Mesodermal cell (in vitro differentiated cells): ENCODE measurements around the gene WWC1.
"Not testable (repeated sequence)": the region's sequence is repeated elsewhere in the genome, so short reads cannot be mapped to it uniquely, and the experiment has no call there.

Source experiments
- H3K27ac ChIP-seq: 2 replicates; pipeline ENCODE4 v1.7.0; 2013; ENCODE audit warnings: mild to moderate bottlenecking, low read depth, low read length, moderate library complexity; ENCODE audit not compliant: severe bottlenecking
- H3K36me3 ChIP-seq: 2 replicates; pipeline ENCODE4 v1.7.1; 2013; ENCODE audit warnings: mild to moderate bottlenecking, low read length, moderate library complexity; ENCODE audit not compliant: control insufficient read depth, insufficient read depth
- H3K4me1 ChIP-seq: one replicate; pipeline ENCODE4 v1.7.1; 2013; ENCODE audit warnings: mild to moderate bottlenecking, low read length; ENCODE audit not compliant: insufficient read depth, control insufficient read depth, poor library complexity, severe bottlenecking
- H3K4me3 ChIP-seq: 2 replicates; pipeline ENCODE4 v1.7.0; 2013; ENCODE audit warnings: low read length, control low read depth, mild to moderate bottlenecking; ENCODE audit not compliant: insufficient read depth, poor library complexity, severe bottlenecking; ENCODE audit errors: extremely low read depth
- H3K9me3 ChIP-seq: 2 replicates; pipeline ENCODE4 v1.7.1; 2013; ENCODE audit warnings: mild to moderate bottlenecking, low read length, moderate library complexity; ENCODE audit not compliant: control insufficient read depth
- whole genome bisulfite sequencing, 2 experiments: methylation state at CpG; one replicate each; pipeline ENCODE4 v1.1.5; 2013; ENCODE audit warnings: missing lambda C conversion rate in 2 of 2; ENCODE audit not compliant: insufficient coverage in 2 of 2; 5-methylcytosine and 5-hydroxymethylcytosine counted together

Gene WWC1

DNA sequence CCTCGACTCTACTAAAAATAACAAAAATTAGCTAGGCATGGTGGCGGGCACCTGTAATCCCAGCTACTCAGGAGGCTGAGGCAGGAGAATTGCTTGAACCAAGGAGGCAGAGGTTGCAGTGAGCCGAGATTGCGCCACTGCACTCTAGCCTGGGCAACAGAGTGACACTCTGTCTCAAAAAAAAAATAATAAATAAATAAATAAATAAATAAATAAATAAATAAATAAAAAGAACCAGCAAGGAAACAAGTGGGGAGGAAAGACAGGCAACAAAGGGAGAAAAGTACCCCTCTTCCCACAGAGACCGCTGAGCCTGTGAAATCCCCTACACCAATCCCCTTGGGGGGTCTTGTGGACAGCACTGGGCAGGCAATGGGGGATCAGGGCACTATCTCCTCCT lies 4.6 kb upstream of the WWC1 start:
- not testable (repeated sequence) for H3K27ac ChIP-seq, H3K36me3 ChIP-seq, H3K9me3 ChIP-seq, H3K4me1 ChIP-seq, H3K4me3 ChIP-seq
- 93 to 100% methylated on average over 2 of the region's 5 CpGs for WGBS, 2 experiments

DNA sequence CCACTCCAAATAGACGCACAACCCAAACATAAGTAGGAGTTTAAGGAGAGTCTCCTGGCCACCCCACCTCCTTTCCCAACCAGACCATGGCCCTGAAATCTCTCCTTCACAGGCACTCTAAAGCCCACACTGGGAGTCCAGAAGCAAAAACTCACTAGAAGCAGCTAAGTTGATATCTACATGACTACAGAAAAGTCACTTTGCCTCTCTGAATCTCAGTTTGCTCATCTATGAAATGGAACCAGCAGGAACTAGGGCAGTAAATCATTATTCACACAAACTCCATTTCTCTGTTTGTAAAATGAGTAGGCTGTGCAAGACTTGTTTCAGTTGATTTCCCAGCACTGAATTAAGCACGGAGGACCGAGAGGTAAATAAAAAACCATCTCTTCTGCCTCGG lies 4.1 kb upstream of the WWC1 start:
- Histone ChIP-seq H3K9me3 (peaks cover 8% of the 10 kb centered on the region), H3K4me3 (no peak overlapping the region), H3K27ac (no peak overlapping the region), H3K36me3 (no peaks in the 10 kb centered on the region), H3K4me1 (peaks cover 7% of the 10 kb centered on the region)
- WGBS, 2 experiments: 84 to 95% methylated on average over 3 of the region's 4 CpGs

DNA sequence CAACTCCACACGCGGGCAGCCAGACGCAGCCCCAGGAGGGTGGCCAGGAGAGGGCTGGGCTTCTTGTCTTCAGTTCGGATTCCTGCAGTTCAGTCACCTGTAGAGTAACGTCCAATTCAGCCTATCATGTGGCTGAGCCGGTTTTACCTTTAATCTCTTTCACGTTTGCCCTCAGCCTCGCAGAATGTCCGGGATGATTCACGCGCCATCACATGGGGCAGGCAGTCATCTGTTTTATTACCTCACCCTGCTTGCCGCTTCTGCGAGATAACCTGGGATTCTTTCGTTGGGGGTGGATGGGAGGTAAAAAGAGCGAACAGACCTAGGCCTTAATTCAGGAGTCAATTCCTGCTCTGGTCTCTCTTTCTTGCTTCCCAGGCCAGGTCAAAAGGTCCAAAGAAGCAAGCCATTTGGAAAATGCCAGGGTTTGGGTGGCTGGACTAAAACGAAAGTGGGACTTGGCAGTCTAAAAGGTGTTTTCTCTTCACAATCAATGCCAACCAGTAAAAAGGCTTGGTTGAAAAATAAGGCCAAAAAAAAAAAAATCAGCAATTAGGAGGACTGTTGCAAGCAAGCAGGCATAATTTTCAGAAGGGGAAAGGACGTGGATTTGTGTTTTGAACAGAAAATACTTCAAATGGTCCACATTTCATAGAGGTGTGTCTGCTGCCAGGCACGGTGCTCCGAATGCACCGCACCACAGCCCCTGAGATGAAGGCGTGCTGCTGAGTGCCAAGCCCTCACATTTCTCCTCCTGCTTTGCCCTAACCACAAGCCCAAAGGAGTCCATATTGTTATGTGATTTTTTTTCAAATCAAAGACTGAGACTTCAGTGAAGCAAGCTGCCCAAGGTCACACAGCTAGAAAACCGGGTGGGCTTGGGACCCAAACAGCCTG lies 2.8 kb upstream of the WWC1 start:
- Histone ChIP-seq H3K36me3 (no peaks in the 10 kb centered on the region), H3K4me1 (peaks cover 7% of the 10 kb centered on the region), H3K27ac (no peak overlapping the region), H3K9me3 (peaks cover 8% of the 10 kb centered on the region), H3K4me3 (no peak overlapping the region)
- 75 to 86% methylated on average over 12 to 20 of the region's 22 CpGs for WGBS, 2 experiments

GRCh38 chr5:168290902-168291341 lies 523 bp upstream of the WWC1 start:
- Histone ChIP-seq H3K9me3 (no peaks in the 10 kb centered on the region), H3K27ac (no peak overlapping the region), H3K36me3 (no peaks in the 10 kb centered on the region), H3K4me1 (peaks cover 16% of the 10 kb centered on the region), H3K4me3 (peak overlapping the region; percentile 56)
- WGBS, 2 experiments: 0 to 18% methylated on average over 1 to 4 of the region's 6 CpGs

GRCh38 chr5:168291964-168292785 lies 730 bp downstream of the WWC1 start:
- no peaks in the 10 kb centered on the region for H3K9me3 ChIP-seq
- peaks cover 27% of the 10 kb centered on the region for H3K4me1 ChIP-seq
- H3K36me3 ChIP-seq: no peaks in the 10 kb centered on the region
- H3K4me3 ChIP-seq: peak overlapping the region; percentile 56
- H3K27ac ChIP-seq: no peak overlapping the region
- 1 to 3% methylated on average over 32 to 40 of the region's 64 CpGs for WGBS, 2 experiments

- Histone ChIP-seq H3K4me1 (peaks cover 27% of the 10 kb centered on the region), H3K36me3 (no peaks in the 10 kb centered on the region), H3K27ac (no peak overlapping the region), H3K4me3 (peak overlapping the region; percentile 56), H3K9me3 (no peaks in the 10 kb centered on the region)
- WGBS, 2 experiments: 59 to 77% methylated on average over 5 to 6 of the region's 18 CpGs
Observed at GRCh38 chr5:168292786-168293696, 1.6 kb downstream of the WWC1 start.

DNA sequence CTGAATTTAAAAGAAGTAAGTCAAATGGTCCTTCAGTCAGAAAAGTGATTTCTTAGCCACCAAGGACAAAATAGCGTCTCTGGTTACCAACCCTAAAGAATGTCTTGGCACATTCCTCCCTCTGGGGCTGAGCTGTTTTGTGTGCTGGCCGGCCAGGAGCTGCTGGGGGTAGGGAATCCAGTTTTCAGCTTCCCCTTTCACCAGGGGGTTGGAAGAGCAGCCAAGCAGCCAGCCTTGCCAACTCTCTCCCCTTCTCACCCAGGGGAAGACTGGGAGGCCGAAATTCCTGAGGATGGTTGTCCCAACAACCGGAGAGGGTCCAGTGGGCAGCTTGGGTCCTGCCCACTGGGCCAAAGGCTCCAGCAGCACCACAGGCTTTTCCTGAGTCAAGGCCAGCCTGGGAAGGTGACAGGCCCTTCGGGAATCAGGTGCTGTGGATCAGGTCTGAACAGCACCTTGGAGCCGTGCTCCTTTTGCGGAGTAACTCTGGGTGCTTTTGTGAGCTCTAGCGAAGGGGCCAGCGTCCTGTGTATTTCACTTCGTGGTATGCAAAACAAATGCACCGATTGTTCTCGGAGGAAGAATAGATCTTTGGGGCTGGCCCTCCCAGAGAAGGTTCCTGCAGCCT lies 4.2 kb downstream of the WWC1 start:
- Histone ChIP-seq H3K4me3 (no peak overlapping the region), H3K9me3 (no peaks in the 10 kb centered on the region), H3K36me3 (no peaks in the 10 kb centered on the region), H3K4me1 (peaks cover 25% of the 10 kb centered on the region), H3K27ac (peak overlapping the region; percentile 74)
- WGBS, 2 experiments: 25 to 27% methylated on average over 10 to 11 of the region's 12 CpGs

GRCh38 chr5:168296682-168297081 lies 5.2 kb downstream of the WWC1 start:
- Histone ChIP-seq H3K9me3 (no peaks in the 10 kb centered on the region), H3K4me1 (peaks cover 30% of the 10 kb centered on the region), H3K27ac (no peak overlapping the region), H3K36me3 (no peaks in the 10 kb centered on the region), H3K4me3 (no peak overlapping the region)
- 80 to 90% methylated on average over 2 of the region's 2 CpGs for WGBS, 2 experiments

- no peak overlapping the region for H3K4me3 ChIP-seq
- WGBS, 2 experiments: 87 to 89% methylated on average over 4 to 7 of the region's 7 CpGs
Observed at GRCh38 chr5:168298949-168299348, 7.5 kb downstream of the WWC1 start.

GRCh38 chr5:168299372-168299771 lies 7.9 kb downstream of the WWC1 start:
- Histone ChIP-seq H3K4me1 (peaks cover 42% of the 10 kb centered on the region), H3K36me3 (no peaks in the 10 kb centered on the region), H3K4me3 (no peak overlapping the region), H3K9me3 (no peaks in the 10 kb centered on the region), H3K27ac (no peak overlapping the region)
- 89 to 93% methylated on average over 6 of the region's 7 CpGs for WGBS, 2 experiments

More at GRCh38 chr5:168298949-168299348, 7.5 kb downstream of the WWC1 start:
- no peaks in the 10 kb centered on the region for H3K9me3 ChIP-seq
- H3K36me3 ChIP-seq: no peaks in the 10 kb centered on the region
- no peak overlapping the region for H3K27ac ChIP-seq
- H3K4me1 ChIP-seq: peaks cover 42% of the 10 kb centered on the region
